ENCODE measurements around the gene UTP20.
"Not testable (repeated sequence)": the region's sequence is repeated elsewhere in the genome, so short reads cannot be mapped to it uniquely, and the experiment has no call there.

UTP20 gene

DNA sequence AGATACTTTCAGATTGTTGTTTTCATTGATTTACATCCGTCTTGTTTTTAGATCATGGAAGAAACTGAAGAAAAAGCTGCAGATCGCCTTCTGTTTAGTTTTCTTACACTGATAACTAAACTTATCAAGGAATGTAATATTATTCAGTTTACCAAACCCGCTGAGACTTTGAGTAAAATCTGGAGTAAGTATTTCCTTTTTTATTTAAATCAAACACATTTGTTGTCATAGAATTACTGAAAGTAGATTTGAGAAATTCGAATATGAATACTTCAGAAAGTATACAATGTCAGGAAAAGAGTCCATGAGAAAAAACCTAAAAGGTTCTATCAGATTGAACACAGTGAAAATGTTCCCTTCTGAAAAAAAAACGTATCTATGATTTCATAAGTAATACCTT, 95.7 kb downstream of the UTP20 start:
- Histone ChIP-seq H3K4me1 (ENCODE audit: control insufficient read depth, insufficient read depth, low read length) (no peaks in the 10 kb centered on the region), H3K36me3 (ENCODE audit: control insufficient read depth in 2 of 2, insufficient read depth in 1 of 2, low read length in 2 of 2) (peaks cover 16 to 67% of the 10 kb centered on the region in 2 experiments), H3K9me3 (ENCODE audit: control insufficient read depth, insufficient read depth, low read depth, low read length) (no peaks in the 10 kb centered on the region), H3K4me3 (ENCODE audit: low read depth, low read length) (no peak overlapping the region), H3K27ac (ENCODE audit: extremely low read depth, low read depth, low read length) (no peak overlapping the region)
- no peak for TF ChIP-seq ZNF2 (tag by site-specific recombination; IDR thresholded peaks at IDR 0.05)
- no peak for TF ChIP-seq ZNF404 (tag by site-specific recombination; IDR thresholded peaks at IDR 0.05)
- no peak for TF ChIP-seq ZEB2 (tag by site-specific recombination; IDR thresholded peaks at IDR 0.05)
- POLR2A ChIA-PET = no interaction called here
- CTCF ChIA-PET = no interaction called here

DNA sequence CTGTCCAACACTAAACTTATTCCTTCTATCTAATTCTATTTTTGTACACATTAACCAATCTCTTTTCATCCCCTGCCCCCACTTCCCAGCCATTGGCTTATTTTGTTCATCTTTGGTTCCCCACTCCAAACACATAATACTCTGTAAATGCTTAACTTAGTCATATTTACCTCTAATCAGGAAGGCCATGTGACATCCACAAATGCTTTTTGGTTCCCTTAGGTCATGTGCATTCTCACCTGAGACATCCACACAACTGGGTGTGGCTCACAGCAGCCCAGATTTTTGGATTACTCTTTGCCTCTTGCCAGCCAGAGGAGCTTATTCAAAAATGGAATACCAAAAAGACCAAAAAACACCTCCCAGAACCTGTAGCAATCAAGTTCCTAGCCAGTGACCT, 99.2 kb downstream of the UTP20 start:
- H3K36me3 ChIP-seq (ENCODE audit: control insufficient read depth in 2 of 2, insufficient read depth in 1 of 2, low read length in 2 of 2) = peaks cover 35 to 66% of the 10 kb centered on the region in 2 experiments
- H3K27ac ChIP-seq (ENCODE audit: extremely low read depth, low read depth, low read length) = no peak overlapping the region
- no peaks in the 10 kb centered on the region for H3K9me3 ChIP-seq (ENCODE audit: control insufficient read depth, insufficient read depth, low read depth, low read length)
- H3K4me3 ChIP-seq (ENCODE audit: low read depth, low read length) = no peak overlapping the region
- TF ChIP-seq ZNF132 (tag by site-specific recombination; IDR thresholded peaks at IDR 0.05; ENCODE audit: borderline replicate concordance) = no peak
- no peak for TF ChIP-seq ZFP69B (tag by site-specific recombination; IDR thresholded peaks at IDR 0.05)
- no peak for TF ChIP-seq ZNF544 (tag by site-specific recombination; IDR thresholded peaks at IDR 0.05)
- no peak for TF ChIP-seq ZNF654 (tag by site-specific recombination; IDR thresholded peaks at IDR 0.05; ENCODE audit: low read depth)
- TF ChIP-seq ZNF776 (tag by site-specific recombination; IDR thresholded peaks at IDR 0.05; ENCODE audit: borderline replicate concordance) = no peak
- TF ChIP-seq ZNF366 (tag by site-specific recombination; conservative IDR thresholded peaks at IDR 0.05) = no peak
- TF ChIP-seq ZNF302 (tag by site-specific recombination; IDR thresholded peaks at IDR 0.05; ENCODE audit: low read depth) = no peak
- no peak for TF ChIP-seq ZNF514 (tag by site-specific recombination; IDR thresholded peaks at IDR 0.05)
- no peak for TF ChIP-seq ZNF624 (tag by site-specific recombination; IDR thresholded peaks at IDR 0.05)
- no peak for TF ChIP-seq ZNF311 (tag by site-specific recombination; IDR thresholded peaks at IDR 0.05; ENCODE audit: borderline replicate concordance)
- TF ChIP-seq, protein P1, sequence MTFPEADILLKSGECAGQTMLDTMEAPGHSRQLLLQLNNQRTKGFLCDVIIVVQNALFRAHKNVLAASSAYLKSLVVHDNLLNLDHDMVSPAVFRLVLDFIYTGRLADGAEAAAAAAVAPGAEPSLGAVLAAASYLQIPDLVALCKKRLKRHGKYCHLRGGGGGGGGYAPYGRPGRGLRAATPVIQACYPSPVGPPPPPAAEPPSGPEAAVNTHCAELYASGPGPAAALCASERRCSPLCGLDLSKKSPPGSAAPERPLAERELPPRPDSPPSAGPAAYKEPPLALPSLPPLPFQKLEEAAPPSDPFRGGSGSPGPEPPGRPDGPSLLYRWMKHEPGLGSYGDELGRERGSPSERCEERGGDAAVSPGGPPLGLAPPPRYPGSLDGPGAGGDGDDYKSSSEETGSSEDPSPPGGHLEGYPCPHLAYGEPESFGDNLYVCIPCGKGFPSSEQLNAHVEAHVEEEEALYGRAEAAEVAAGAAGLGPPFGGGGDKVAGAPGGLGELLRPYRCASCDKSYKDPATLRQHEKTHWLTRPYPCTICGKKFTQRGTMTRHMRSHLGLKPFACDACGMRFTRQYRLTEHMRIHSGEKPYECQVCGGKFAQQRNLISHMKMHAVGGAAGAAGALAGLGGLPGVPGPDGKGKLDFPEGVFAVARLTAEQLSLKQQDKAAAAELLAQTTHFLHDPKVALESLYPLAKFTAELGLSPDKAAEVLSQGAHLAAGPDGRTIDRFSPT (tag by site-specific recombination; IDR thresholded peaks at IDR 0.05) = no peak
- POLR2A ChIA-PET = interaction anchor here (0.6 kb wide), 1 partner anchor 8 kb away, joined by 4 read pairs; no protein-coding TSS in a partner anchor
- CTCF ChIA-PET = interaction anchor here (1.1 kb wide), 1 partner anchor 9 kb away, joined by 3 read pairs; no protein-coding TSS in a partner anchor
- no peaks in the 10 kb centered on the region for H3K4me1 ChIP-seq (ENCODE audit: control insufficient read depth, insufficient read depth, low read length)

GRCh38 chr12:101391181-101391580, 111.3 kb downstream of the UTP20 start:
- CTCF ChIA-PET, POLR2A ChIA-PET: not testable (repeated sequence)
- peaks cover 25 to 53% of the 10 kb centered on the region in 2 experiments for H3K36me3 ChIP-seq (ENCODE audit: control insufficient read depth in 2 of 2, insufficient read depth in 1 of 2, low read length in 2 of 2)

GRCh38 chr12:101407049-101407435, 127.1 kb downstream of the UTP20 start:
- H3K36me3 ChIP-seq (ENCODE audit: control insufficient read depth in 2 of 2, insufficient read depth in 1 of 2, low read length in 2 of 2) = peaks cover 6 to 9% of the 10 kb centered on the region in 2 experiments
- no peaks in the 10 kb centered on the region for H3K9me3 ChIP-seq (ENCODE audit: control insufficient read depth, insufficient read depth, low read depth, low read length)
- H3K4me3 ChIP-seq (ENCODE audit: low read depth, low read length) = peak overlapping the region; percentile 67
- H3K27ac ChIP-seq (ENCODE audit: extremely low read depth, low read depth, low read length) = peak overlapping the region; percentile 89
- H3K4me1 ChIP-seq (ENCODE audit: control insufficient read depth, insufficient read depth, low read length) = no peaks in the 10 kb centered on the region; the same call in 1 of the 2 replicates
- ChIA-PET CTCF (interaction anchor here (0.7 to 1.1 kb wide), 3 partner anchors 11 to 433 kb away, joined by 3 to 6 read pairs (median 3); no protein-coding TSS in a partner anchor), POLR2A (interaction anchor here (1.0 to 1.3 kb wide), 3 partner anchors 9 to 53 kb away, joined by 3 to 5 read pairs (median 4); no protein-coding TSS in a partner anchor)
- TF ChIP-seq EGR2 (tag by site-specific recombination; IDR thresholded peaks at IDR 0.05; ENCODE audit: low read depth) (no peak), BCL11A (tag by site-specific recombination; IDR thresholded peaks at IDR 0.05; ENCODE audit: low read depth) (no peak), ZNF10 (tag by site-specific recombination; IDR thresholded peaks at IDR 0.05) (no peak), ZNF404 (tag by site-specific recombination; IDR thresholded peaks at IDR 0.05) (no peak), ZNF610 (tag by site-specific recombination; IDR thresholded peaks at IDR 0.05; ENCODE audit: borderline replicate concordance) (no peak), ZEB2 (tag by site-specific recombination; IDR thresholded peaks at IDR 0.05) (no peak), OSR2 (tag by site-specific recombination; IDR thresholded peaks at IDR 0.05) (no peak), ZNF221 (tag by site-specific recombination; IDR thresholded peaks at IDR 0.05; ENCODE audit: borderline replicate concordance) (no peak), ZSCAN23 (tag by site-specific recombination; IDR thresholded peaks at IDR 0.05) (no peak), ZNF664 (tag by site-specific recombination; IDR thresholded peaks at IDR 0.05) (no peak), ZNF571 (tag by site-specific recombination; IDR thresholded peaks at IDR 0.05) (no peak), ZSCAN5A (tag by site-specific recombination; IDR thresholded peaks at IDR 0.05) (no peak), FEZF1 (tag by site-specific recombination; IDR thresholded peaks at IDR 0.05) (no peak)

More at GRCh38 chr12:101391181-101391580, 111.3 kb downstream of the UTP20 start:
- TF ChIP-seq SCRT2 (tag by site-specific recombination; IDR thresholded peaks at IDR 0.05) (peak; percentile 72), SCRT1 (tag by site-specific recombination; IDR thresholded peaks at IDR 0.05; ENCODE audit: borderline replicate concordance) (peak; percentile 57; the same call in 1 of the 2 replicates)
- H3K27ac ChIP-seq (ENCODE audit: extremely low read depth, low read depth, low read length); H3K4me1 ChIP-seq (ENCODE audit: control insufficient read depth, insufficient read depth, low read length); H3K4me3 ChIP-seq (ENCODE audit: low read depth, low read length); H3K9me3 ChIP-seq (ENCODE audit: control insufficient read depth, insufficient read depth, low read depth, low read length): not testable (repeated sequence)

All from HEK293 (cell line).